SK-N-SH (cell line): ENCODE measurements around the gene ARID1B. TPM values are rescaled to one million over a fixed set of nuclear protein-coding genes. Genes with fewer than 3 reads are reported as not detected.

ENCODE experiments used
- CTCF ChIA-PET: fragments of 300-600, 350-600 bp; formaldehyde crosslinking; extraction: SDS; loops from one replicate; lab custom pipeline; 2021; lab: Yijun Ruan, JAX
- POLR2A ChIA-PET: fragments of 350-600 bp; sonication (Branson Sonifier 250); formaldehyde crosslinking; extraction: SDS; loops from one replicate; lab custom pipeline; 2020; ENCODE audit warnings: antibody characterized with exemption, inconsistent platforms; lab: Yijun Ruan, JAX
- DNase-seq: peaks from one replicate; pipeline ENCODE4 v3.0.0; 2012
- H2AFZ ChIP-seq: fragments of 200-600 bp; sonication (generic); 2 replicates; pipeline ENCODE4 v1.8.1; 2016; ENCODE audit warnings: antibody characterized with exemption, mild to moderate bottlenecking, low read depth
- H3F3A ChIP-seq: fragments of 200-600 bp; sonication (generic); replicated peaks from 2 replicates; pipeline ENCODE3; 2016; ENCODE audit warnings: antibody characterized with exemption, mild to moderate bottlenecking; ENCODE audit not compliant: insufficient read depth
- H3K27ac ChIP-seq, 2 experiments: fragments of 200-500 bp in 1 of 2; fragments of 200-600 bp in 1 of 2; sonication (Bioruptor generic) in 1 of 2; sonication (generic), shearing (Covaris generic) in 1 of 2; 2 replicates each; pipeline versions ENCODE4 v1.5.1 to v1.6.1; 2014 to 2016; ENCODE audit warnings: low read depth in 2 of 2, inconsistent platforms in 1 of 2, low read length in 1 of 2, mild to moderate bottlenecking in 1 of 2, mixed read lengths in 1 of 2
- H3K27me3 ChIP-seq: fragments of 200-600 bp; sonication (generic), shearing (Covaris generic); 2 replicates; pipeline ENCODE4 v1.6.1; 2016; ENCODE audit warnings: mixed run types; ENCODE audit not compliant: insufficient read depth
- H3K36me3 ChIP-seq, 2 experiments: fragments of 200-500 bp in 1 of 2; fragments of 200-600 bp in 1 of 2; sonication (Bioruptor generic) in 1 of 2; sonication (generic) in 1 of 2; replicated peaks in 1 of 2; 2 replicates each; pipeline versions ENCODE3 to v1.5.1; 2014 to 2016; ENCODE audit warnings: low read length in 1 of 2, mild to moderate bottlenecking in 1 of 2; ENCODE audit not compliant: insufficient read depth in 2 of 2, control insufficient read depth in 1 of 2
- H3K4me1 ChIP-seq, 2 experiments: fragments of 200-500 bp in 1 of 2; fragments of 200-600 bp in 1 of 2; sonication (Bioruptor generic) in 1 of 2; sonication (generic), shearing (Covaris generic) in 1 of 2; 2 replicates each; pipeline versions ENCODE4 v1.5.1 to v1.6.1; 2014 to 2016; ENCODE audit warnings: low read depth in 1 of 2, low read length in 1 of 2, mixed run types in 1 of 2; ENCODE audit not compliant: insufficient read depth in 2 of 2, control insufficient read depth in 1 of 2
- H3K4me2 ChIP-seq: fragments of 200-600 bp; sonication (generic), shearing (Covaris generic); 2 replicates; pipeline ENCODE4 v1.6.1; 2017; ENCODE audit warnings: mixed run types
- H3K4me3 ChIP-seq, 2 experiments: fragments of 200-500 bp in 1 of 2; fragments of 200-600 bp in 1 of 2; sonication (Bioruptor generic) in 1 of 2; sonication (generic), shearing (Covaris generic) in 1 of 2; 2 replicates each; pipeline versions ENCODE4 v1.5.1 to v1.8.1; 2014 to 2016; ENCODE audit warnings: low read depth in 2 of 2, inconsistent platforms in 1 of 2, low read length in 1 of 2, mild to moderate bottlenecking in 1 of 2, mixed read lengths in 1 of 2, moderate library complexity in 1 of 2
- H3K79me2 ChIP-seq: fragments of 200-600 bp; sonication (generic); 2 replicates; pipeline ENCODE4 v1.8.1; 2017; ENCODE audit warnings: mild to moderate bottlenecking; ENCODE audit not compliant: insufficient read depth
- H3K9ac ChIP-seq: fragments of 200-600 bp; sonication (generic); 2 replicates; pipeline ENCODE4 v1.6.1; 2017; ENCODE audit warnings: mixed run types
- H3K9me2 ChIP-seq: fragments of 200-600 bp; sonication (generic); 2 replicates; pipeline ENCODE4 v1.6.1; 2017; ENCODE audit warnings: mixed run types
- H3K9me3 ChIP-seq: fragments of 200-600 bp; sonication (generic); 2 replicates; pipeline ENCODE4 v1.6.1; 2017; ENCODE audit warnings: mixed run types, mild to moderate bottlenecking, moderate library complexity
- H4K20me1 ChIP-seq: fragments of 200-600 bp; sonication (generic); 2 replicates; pipeline ENCODE4 v1.6.1; 2017; ENCODE audit warnings: mild to moderate bottlenecking, mixed run types; ENCODE audit not compliant: insufficient read depth
- CHD2 ChIP-seq: fragments of 150-350 bp; IDR thresholded peaks from 2 replicates; pipeline ENCODE4 v1.6.1; 2018; ENCODE audit warnings: low read length; ENCODE audit not compliant: partially characterized antibody
- EZH2phosphoT487 ChIP-seq: fragments of 200-600 bp; sonication (generic); IDR thresholded peaks from 2 replicates; pipeline ENCODE4 v1.6.1; 2017; ENCODE audit warnings: low read depth, mixed run types, mild to moderate bottlenecking, antibody characterized with exemption, moderate library complexity, borderline replicate concordance
- FOSL2 ChIP-seq: IDR thresholded peaks from 2 replicates; pipeline ENCODE4 v1.4.0; 2012; ENCODE audit warnings: low read depth, mild to moderate bottlenecking, moderate library complexity, borderline replicate concordance
- FOXJ3 ChIP-seq: sonication (generic); formaldehyde crosslinking; IDR thresholded peaks from 2 replicates; pipeline ENCODE4 v1.5.1; 2020; ENCODE audit warnings: mild to moderate bottlenecking, missing genetic modification reagents
- FOXM1 ChIP-seq: IDR thresholded peaks from 2 replicates; pipeline ENCODE4 v1.4.0; 2012; ENCODE audit warnings: low read depth, mild to moderate bottlenecking
- GABPA ChIP-seq: IDR thresholded peaks from 2 replicates; pipeline ENCODE4 v1.4.0; 2012; ENCODE audit warnings: low read depth, mild to moderate bottlenecking
- GATA2 ChIP-seq: sonication (generic); formaldehyde crosslinking; IDR thresholded peaks from 2 replicates; pipeline ENCODE4 v1.5.0; 2020; ENCODE audit warnings: mild to moderate bottlenecking, missing genetic modification reagents
- JUND ChIP-seq: IDR thresholded peaks from 2 replicates; pipeline ENCODE4 v1.4.0; 2012
- MEF2A ChIP-seq: IDR thresholded peaks from 2 replicates; pipeline ENCODE4 v1.4.0; 2012; ENCODE audit warnings: low read depth, borderline replicate concordance
- NRF1 ChIP-seq: IDR thresholded peaks from 2 replicates; pipeline ENCODE4 v1.6.1; 2012; ENCODE audit warnings: low read depth, mild to moderate bottlenecking, low read length
- RCOR1 ChIP-seq: fragments of 150-350 bp; IDR thresholded peaks from 2 replicates; pipeline ENCODE4 v1.6.1; 2017; ENCODE audit warnings: antibody characterized with exemption, low read length
- REST ChIP-seq: IDR thresholded peaks from 2 replicates; pipeline ENCODE4 v1.6.1; 2012; ENCODE audit warnings: mild to moderate bottlenecking, low read depth, low read length, moderate library complexity
- RFX5 ChIP-seq: IDR thresholded peaks from 2 replicates; pipeline ENCODE4 v1.6.1; 2012; ENCODE audit warnings: mild to moderate bottlenecking, improper control_type of control experiment, low read length
- RXRA ChIP-seq: IDR thresholded peaks from 2 replicates; pipeline ENCODE4 v1.4.0; 2012; ENCODE audit warnings: low read depth, mild to moderate bottlenecking, borderline replicate concordance
- USF1 ChIP-seq: IDR thresholded peaks from 2 replicates; pipeline ENCODE4 v1.4.0; 2012; ENCODE audit warnings: low read depth, borderline replicate concordance
- YY1 ChIP-seq: IDR thresholded peaks from 2 replicates; pipeline ENCODE4 v1.4.0; 2012; ENCODE audit warnings: low read depth, mild to moderate bottlenecking
- ZBTB33 ChIP-seq: IDR thresholded peaks from 2 replicates; pipeline ENCODE4 v1.4.0; 2012; ENCODE audit warnings: low read depth, borderline replicate concordance
- WGBS: methylation state at CpG from one replicate; pipeline ENCODE4 v1.1.6; 2017; ENCODE audit warnings: low lambda C conversion rate; 5-methylcytosine and 5-hydroxymethylcytosine counted together
- polyA plus RNA-seq, 3 experiments: library from polyadenylated mRNA; depleted of rRNA; stranded (reverse); fragments of >200 nt; gene quantifications; 2 replicates each; pipeline ENCODE4 v1.2.3, GENCODE V29; 2012
- TF ChIP-seq, protein P1 (sequence below): IDR thresholded peaks from 2 replicates; pipeline ENCODE4; 2012
- TF ChIP-seq, protein P2 (sequence below): fragments of 200-600 bp; sonication (generic); IDR thresholded peaks from 2 replicates; pipeline ENCODE4 v1.6.1; 2017; ENCODE audit warnings: antibody characterized with exemption, mild to moderate bottlenecking, moderate library complexity

The ARID1B gene
- polyA plus RNA-seq, 1 of the 3 experiments (the other 2 are of a cell fraction) = 13.6 TPM

- 92% methylated on average over 3 of the region's 3 CpGs for WGBS
- no peak for TF ChIP-seq GABPA
- TF ChIP-seq EZH2phosphoT487 = no peak
- no peak for TF ChIP-seq FOXJ3 (CRISPR knock-in tag)
- TF ChIP-seq RCOR1 = no peak
- TF ChIP-seq FOXM1 = no peak
- TF ChIP-seq, protein P1, sequence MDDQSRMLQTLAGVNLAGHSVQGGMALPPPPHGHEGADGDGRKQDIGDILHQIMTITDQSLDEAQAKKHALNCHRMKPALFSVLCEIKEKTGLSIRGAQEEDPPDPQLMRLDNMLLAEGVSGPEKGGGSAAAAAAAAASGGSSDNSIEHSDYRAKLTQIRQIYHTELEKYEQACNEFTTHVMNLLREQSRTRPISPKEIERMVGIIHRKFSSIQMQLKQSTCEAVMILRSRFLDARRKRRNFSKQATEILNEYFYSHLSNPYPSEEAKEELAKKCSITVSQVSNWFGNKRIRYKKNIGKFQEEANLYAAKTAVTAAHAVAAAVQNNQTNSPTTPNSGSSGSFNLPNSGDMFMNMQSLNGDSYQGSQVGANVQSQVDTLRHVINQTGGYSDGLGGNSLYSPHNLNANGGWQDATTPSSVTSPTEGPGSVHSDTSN = no peak
- TF ChIP-seq NRF1 = no peak
- Histone ChIP-seq H2AFZ (no peak overlapping the region), H3K4me1 (peaks cover 0 to 12% of the 10 kb centered on the region in 2 experiments; a peak in 3 of 4 replicates), H3F3A (no peaks in the 10 kb centered on the region), H3K27ac (no peak overlapping the region), H3K36me3 (peaks cover 0 to 5% of the 10 kb centered on the region in 2 experiments), H3K9me2 (no peaks in the 10 kb centered on the region), H4K20me1 (peaks cover 70% of the 10 kb centered on the region), H3K79me2 (peaks cover 99% of the 10 kb centered on the region), H3K4me2 (no peak overlapping the region), H3K4me3 (no peak overlapping the region), H3K9ac (no peak overlapping the region), H3K9me3 (no peaks in the 10 kb centered on the region), H3K27me3 (no peaks in the 10 kb centered on the region)
- ChIA-PET CTCF (interaction anchor here (1.0 kb wide), 1 partner anchor 48 kb away, joined by 3 read pairs; no protein-coding TSS in a partner anchor), POLR2A (no interaction called here)
- DNase-seq = no peak
Observed at GRCh38 chr6:156972145-156972544, 195.0 kb downstream of the ARID1B start.

DNA sequence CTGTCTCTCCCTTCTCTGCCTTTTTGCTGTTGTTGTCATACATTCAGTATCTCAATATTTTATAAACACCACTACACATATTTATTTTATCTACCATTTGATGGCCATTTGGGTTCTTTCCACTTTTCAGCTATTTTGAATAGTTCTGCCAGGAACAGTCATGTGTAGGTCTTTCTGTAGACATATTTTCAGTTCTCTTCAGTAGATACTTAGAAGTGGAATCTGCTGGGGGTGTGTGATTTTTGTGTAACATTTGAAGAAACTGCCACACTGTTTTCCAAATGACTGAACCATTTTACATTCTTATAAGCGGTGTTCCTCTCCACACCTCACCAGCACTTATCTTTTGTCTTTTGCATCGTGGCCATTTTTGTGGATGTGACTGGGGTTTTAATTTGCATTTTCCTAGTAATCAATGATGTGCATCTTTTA lies 197.7 kb downstream of the ARID1B start:
- 98% methylated on average over 2 of the region's 2 CpGs for WGBS
- H3K79me2 ChIP-seq = peaks cover 100% of the 10 kb centered on the region
- H3K4me1 ChIP-seq = peaks cover 0 to 21% of the 10 kb centered on the region in 2 experiments; a peak in 3 of 4 replicates
- peaks cover 0 to 5% of the 10 kb centered on the region in 2 experiments for H3K36me3 ChIP-seq
- H3F3A ChIP-seq = peaks cover 14% of the 10 kb centered on the region
- no peak overlapping the region for H3K9ac ChIP-seq
- no peak for DNase-seq
- peaks cover 64% of the 10 kb centered on the region for H4K20me1 ChIP-seq
- no peaks in the 10 kb centered on the region for H3K9me3 ChIP-seq
- H3K4me2 ChIP-seq = no peak overlapping the region
- H2AFZ ChIP-seq = no peak overlapping the region
- H3K27ac ChIP-seq = no peak overlapping the region
- ChIA-PET CTCF (no interaction called here), POLR2A (no interaction called here)
- no peaks in the 10 kb centered on the region for H3K27me3 ChIP-seq
- no peak overlapping the region for H3K4me3 ChIP-seq
- no peaks in the 10 kb centered on the region for H3K9me2 ChIP-seq
- TF ChIP-seq, protein P2, sequence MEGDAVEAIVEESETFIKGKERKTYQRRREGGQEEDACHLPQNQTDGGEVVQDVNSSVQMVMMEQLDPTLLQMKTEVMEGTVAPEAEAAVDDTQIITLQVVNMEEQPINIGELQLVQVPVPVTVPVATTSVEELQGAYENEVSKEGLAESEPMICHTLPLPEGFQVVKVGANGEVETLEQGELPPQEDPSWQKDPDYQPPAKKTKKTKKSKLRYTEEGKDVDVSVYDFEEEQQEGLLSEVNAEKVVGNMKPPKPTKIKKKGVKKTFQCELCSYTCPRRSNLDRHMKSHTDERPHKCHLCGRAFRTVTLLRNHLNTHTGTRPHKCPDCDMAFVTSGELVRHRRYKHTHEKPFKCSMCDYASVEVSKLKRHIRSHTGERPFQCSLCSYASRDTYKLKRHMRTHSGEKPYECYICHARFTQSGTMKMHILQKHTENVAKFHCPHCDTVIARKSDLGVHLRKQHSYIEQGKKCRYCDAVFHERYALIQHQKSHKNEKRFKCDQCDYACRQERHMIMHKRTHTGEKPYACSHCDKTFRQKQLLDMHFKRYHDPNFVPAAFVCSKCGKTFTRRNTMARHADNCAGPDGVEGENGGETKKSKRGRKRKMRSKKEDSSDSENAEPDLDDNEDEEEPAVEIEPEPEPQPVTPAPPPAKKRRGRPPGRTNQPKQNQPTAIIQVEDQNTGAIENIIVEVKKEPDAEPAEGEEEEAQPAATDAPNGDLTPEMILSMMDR = no peak
- TF ChIP-seq FOSL2 (no peak), RXRA (no peak), GABPA (no peak), NRF1 (no peak), RFX5 (no peak), YY1 (no peak), GATA2 (CRISPR knock-in tag) (no peak), ZBTB33 (no peak), CHD2 (no peak), REST (no peak), MEF2A (no peak), JUND (no peak), USF1 (no peak)
